HL-60 (cell line): Measurements from ENCODE around the gene DOK6.

Experiments used
- GABPA ChIP-seq: IDR thresholded peaks from 2 replicates; pipeline ENCODE4 v1.6.1; 2012; ENCODE audit warnings: low read depth
- POLR2AphosphoS5 ChIP-seq: IDR thresholded peaks from 2 replicates; pipeline ENCODE4 v1.6.1; 2012; ENCODE audit warnings: low read depth
- TF ChIP-seq, protein P1 (sequence below): IDR thresholded peaks from one replicate; pipeline ENCODE4 v1.5.1; 2011; ENCODE audit warnings: low read length, control low read depth, inconsistent platforms; ENCODE audit not compliant: insufficient read depth

DNA sequence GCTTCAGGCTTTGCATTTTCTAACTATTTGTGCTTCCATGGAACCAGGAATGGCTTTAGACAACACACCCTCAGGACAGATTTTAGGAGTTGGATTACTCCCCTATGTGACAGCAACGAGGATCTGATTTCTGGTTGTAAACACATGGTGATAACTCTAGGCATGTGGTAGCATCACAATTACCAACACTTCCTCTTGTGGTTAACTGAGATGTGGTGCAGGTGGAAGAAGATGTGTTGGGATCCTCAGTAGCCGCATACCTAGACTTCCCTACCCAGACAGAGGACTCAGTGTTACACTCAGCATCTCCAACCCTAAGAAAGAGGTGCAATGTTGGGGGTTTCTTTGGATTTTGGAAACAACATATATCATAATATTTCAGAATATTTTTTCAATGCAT is 234.8 kb downstream of the DOK6 start:
- TF ChIP-seq, protein P1, sequence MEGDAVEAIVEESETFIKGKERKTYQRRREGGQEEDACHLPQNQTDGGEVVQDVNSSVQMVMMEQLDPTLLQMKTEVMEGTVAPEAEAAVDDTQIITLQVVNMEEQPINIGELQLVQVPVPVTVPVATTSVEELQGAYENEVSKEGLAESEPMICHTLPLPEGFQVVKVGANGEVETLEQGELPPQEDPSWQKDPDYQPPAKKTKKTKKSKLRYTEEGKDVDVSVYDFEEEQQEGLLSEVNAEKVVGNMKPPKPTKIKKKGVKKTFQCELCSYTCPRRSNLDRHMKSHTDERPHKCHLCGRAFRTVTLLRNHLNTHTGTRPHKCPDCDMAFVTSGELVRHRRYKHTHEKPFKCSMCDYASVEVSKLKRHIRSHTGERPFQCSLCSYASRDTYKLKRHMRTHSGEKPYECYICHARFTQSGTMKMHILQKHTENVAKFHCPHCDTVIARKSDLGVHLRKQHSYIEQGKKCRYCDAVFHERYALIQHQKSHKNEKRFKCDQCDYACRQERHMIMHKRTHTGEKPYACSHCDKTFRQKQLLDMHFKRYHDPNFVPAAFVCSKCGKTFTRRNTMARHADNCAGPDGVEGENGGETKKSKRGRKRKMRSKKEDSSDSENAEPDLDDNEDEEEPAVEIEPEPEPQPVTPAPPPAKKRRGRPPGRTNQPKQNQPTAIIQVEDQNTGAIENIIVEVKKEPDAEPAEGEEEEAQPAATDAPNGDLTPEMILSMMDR, result no peak
- TF ChIP-seq POLR2AphosphoS5 (no peak), GABPA (no peak)
